ENCODE results near the gene HOXA13.
A peak's percentile ranks its signal among the peaks of the same experiment; 100 is the strongest.

The HOXA13 gene

DNA sequence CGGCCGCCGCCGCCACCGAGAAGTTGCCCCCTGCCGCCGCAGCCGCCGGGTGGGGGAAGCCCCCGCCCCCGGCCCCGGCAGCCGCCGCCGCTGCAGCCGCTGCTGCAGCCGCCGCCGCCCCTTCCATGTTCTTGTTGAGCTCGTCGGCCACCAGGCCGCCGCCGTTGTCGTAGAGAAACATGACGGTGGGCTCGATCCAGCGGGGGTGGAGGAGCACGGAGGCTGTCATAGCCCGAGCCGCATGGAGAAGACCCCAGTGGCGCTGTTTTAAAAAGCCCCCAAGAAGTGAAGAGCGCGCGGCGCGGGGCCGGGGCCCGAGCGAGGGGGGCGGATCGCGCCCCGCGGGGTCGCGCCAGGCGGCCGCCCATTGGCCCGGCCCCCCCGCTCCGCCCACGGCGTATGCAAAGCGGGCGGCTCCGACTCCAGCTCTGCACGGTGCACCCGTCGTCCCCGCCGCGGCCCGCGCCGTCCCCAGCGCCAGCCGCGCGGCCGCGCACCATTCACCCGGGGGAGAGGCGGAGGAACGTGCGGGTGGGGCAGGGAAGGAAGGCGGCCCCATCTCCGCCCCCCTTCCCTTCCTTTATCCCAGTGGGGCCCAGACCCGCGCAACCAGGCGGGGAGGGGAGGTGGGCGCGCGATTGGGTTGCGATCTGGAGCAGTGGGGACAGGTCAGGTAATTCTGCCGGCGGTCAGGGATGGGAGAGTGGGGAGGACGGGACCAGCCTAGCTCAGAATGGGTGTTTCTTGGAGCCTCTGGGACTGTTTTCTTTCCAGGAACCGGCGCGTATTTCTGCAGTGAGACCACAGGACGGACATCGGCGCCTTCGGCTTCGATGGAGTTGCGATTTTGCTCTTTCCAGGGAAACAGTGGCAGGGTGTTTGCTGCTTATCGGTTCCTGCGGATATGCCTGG lies at the start of gene HOXA13:
TSS of gene HOXA13 (minus strand) at position 243 of the 912 bp plus-strand sequence. CDS start at position 229, 14 bp downstream.
- DNase-seq (ENCODE audit: low spot score): peak; percentile 66

DNA sequence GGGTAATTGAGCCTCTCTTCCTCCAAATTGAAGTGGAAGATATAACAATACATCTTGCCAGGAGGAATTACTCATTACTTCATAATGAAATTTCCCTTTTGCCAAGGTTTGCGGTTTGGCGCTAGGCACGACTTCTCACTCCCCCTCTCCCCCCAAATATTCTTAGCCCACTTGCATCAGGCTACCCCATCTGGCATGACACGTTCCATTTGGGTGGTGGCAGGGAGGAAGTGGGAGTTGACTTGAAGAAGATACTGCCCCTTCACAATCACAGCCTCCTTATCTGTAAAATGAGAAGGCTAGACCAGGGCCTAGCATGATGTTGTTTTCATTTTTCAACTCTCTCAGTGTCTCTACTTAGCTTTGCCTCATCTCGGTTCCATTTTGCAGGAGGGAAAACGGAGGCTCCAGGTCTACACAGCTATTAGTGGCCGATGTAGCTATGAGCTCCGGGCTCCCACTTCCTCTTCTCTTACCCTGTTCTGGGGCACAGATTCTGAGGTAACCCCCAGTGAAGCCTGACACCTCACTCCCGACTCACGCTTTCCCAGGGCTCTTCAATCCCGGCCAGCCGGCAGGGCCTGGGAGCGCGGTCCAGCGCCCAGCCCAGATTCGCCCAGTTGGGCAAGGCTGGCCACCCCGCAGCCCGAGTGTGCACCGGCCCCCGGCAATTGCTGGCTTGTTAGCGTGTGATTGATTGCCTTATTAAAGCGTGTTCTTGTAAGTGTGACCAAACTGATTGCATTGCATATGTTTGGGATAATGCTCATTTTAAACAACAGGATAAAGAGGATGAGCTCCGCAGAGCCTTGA lies 49.2 kb upstream of the HOXA13 start:
- DNase-seq (ENCODE audit: low spot score): no peak

DNA sequence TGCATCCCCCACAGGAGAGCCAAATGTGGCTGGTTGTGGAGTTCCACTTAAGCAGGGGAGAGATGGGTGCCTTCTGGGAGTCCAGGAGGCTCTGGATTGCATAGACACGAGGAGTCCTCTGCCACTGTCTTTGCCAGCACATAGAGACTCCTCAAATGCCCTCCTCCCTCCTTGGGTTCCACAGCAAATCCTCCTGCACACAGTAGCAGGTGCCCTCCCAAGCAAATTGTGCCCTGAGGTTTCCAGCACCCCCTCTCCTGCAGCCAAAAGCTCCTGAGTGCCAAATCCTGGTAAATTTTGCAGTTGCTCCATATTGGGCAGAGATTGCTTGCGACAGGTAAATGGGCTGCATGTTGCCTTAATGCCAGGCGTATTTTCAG lies 48.5 kb upstream of the HOXA13 start:
- no peak for DNase-seq (ENCODE audit: low spot score)

DNA sequence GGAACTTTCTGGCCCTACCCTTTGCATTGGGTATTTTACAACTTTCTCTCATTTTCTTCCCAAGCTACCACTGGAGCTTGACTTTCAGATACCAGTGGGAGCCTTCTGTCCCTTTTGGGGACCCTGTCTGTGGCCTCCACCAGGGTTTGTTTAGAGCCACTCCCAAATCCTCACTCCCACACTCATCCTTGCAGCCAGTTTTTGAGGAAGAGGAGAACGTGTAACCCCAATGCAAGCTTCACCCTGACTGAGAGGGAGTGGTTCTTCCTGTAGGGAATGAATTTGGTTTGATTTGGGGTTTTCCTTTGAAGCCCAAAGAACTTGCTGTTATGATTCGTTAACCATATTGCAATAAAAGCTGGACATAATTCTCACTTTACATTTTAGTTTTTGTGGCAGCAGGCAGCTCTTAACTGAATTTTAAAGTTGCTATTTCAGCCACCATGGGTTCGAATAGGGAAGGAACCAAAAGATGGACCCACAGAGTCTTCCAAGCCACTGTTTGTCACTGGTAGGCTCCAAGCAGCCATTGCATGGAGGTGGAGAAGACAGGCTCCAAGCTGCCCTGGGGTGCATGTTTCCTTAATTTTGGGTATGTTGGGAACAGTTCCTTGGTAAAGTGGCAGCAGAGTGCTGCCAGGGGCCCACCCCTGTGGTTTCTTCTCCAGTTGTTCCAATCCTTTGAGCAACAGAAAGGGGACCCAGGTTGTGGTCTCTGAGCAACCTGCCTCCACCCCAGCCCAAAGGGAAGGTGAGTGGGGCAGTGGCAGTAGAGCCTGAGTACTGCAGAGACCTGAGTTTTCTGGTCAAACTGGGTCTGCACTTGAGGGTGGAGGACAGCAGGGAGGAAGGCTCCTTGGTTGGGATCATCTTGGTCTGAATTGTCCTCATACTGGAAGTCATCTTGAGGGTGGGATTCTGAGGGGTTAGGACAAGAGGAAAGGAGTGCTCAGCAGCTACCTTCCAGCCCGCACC lies 47.8 kb upstream of the HOXA13 start:
- no peak for DNase-seq (ENCODE audit: low spot score)

DNA sequence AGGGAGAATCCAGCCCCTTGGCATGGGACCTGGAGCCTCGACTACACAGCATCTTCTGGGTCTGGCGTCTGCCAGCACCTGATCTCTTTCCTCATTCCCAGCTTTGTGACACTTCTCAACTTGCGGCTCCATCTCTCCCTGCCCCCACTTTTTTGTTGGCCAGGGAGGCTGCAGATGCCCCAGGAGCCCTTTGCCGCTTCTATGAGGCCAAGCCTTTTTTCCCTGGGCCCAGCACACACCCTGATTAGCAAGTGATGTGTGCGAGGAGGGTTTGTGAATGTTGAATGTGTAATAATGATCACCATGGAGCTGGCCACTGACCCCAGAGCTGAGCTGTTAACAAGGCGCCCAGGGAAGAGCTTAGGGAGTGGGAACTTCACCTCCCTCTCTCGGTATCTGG lies 47.1 kb upstream of the HOXA13 start:
- no peak for DNase-seq (ENCODE audit: low spot score)

DNA sequence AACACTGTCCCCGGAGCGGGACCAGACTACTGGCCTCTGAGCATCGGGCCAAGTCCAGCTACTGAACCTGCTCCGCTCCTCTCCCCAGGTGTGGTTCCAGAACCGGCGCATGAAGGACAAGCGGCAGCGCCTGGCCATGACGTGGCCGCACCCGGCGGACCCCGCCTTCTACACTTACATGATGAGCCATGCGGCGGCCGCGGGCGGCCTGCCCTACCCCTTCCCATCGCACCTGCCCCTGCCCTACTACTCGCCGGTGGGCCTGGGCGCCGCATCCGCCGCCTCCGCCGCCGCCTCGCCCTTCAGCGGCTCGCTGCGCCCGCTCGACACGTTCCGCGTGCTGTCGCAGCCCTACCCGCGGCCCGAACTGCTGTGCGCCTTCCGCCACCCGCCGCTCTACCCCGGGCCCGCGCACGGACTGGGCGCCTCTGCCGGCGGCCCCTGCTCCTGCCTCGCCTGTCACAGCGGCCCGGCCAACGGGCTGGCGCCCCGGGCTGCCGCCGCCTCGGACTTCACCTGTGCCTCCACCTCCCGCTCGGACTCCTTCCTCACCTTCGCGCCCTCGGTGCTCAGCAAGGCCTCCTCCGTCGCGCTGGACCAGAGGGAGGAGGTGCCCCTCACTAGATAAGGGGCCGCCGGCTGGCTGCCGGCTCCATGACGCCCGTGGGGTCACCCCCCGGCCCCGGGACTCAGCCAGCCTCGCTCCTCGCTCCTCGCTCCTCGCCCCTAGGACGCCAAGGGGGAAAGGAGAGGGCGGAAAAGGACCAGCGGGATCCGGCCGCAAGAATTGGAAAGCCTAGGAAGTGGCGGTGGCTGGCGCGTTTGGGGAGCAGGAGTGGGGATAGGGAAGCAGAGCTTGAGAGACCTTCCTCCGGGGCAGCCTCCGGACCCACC lies 46.2 kb upstream of the HOXA13 start:
- no peak for DNase-seq (ENCODE audit: low spot score)

DNA sequence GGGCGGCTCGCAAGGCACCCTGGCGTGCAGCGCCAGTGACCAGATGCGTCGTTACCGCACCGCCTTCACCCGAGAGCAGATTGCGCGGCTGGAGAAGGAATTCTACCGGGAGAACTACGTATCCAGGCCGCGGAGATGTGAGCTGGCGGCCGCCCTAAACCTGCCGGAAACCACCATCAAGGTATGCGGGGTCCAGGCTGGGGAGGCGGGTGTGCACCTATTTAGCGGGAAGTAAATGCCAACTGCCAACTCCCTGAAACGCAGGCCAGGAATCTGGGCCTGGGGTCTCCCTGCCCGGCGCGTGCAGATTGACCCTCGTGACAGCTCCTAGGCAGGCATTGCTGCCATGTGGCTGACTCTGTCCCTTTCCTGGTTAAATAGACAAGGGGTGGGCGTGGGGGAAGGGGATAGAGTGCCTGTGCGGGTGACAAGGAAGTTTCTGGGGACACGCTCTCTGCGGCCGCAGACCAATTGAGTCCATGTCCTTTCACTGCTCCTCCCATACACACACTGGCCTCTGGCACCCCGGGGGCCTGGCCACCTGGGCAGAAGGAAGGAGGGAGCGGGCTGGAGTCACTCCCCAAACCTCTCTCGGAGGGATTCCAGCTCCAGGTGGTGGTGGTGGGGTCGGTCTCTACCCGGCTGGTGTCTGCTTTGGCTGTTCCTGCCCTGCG lies 45.4 kb upstream of the HOXA13 start:
- DNase-seq (ENCODE audit: low spot score): no peak

DNA sequence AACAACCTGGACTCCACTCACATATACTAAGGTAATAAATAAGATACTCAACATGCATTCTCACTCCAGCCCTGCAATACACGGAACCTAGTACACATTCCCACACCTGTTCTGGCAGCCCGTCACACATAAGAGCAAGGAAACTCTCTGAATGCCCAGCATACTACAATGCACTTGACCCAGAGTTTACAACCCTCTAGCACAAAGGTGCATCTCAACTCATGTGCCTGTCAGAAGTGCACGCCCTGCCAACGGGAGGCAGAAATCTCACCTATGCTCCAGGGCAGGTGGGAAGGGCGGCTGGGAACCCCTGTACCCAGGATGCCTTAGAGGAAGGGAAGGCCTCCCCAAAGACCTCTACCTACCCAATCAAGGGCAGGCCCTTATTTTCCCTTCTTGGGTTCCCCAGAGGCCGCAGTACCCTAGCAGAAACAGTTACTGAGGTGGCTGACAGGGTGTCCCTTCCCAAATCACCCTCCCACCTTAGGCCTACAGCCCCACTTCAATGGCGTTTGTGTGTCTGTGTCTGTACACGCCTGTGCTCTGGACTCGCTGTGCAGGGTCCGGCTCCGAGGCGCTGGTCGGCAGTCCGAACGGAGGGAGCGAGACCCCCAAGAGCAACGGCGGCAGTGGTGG lies 44.7 kb upstream of the HOXA13 start:
- no peak for DNase-seq (ENCODE audit: low spot score)

DNA sequence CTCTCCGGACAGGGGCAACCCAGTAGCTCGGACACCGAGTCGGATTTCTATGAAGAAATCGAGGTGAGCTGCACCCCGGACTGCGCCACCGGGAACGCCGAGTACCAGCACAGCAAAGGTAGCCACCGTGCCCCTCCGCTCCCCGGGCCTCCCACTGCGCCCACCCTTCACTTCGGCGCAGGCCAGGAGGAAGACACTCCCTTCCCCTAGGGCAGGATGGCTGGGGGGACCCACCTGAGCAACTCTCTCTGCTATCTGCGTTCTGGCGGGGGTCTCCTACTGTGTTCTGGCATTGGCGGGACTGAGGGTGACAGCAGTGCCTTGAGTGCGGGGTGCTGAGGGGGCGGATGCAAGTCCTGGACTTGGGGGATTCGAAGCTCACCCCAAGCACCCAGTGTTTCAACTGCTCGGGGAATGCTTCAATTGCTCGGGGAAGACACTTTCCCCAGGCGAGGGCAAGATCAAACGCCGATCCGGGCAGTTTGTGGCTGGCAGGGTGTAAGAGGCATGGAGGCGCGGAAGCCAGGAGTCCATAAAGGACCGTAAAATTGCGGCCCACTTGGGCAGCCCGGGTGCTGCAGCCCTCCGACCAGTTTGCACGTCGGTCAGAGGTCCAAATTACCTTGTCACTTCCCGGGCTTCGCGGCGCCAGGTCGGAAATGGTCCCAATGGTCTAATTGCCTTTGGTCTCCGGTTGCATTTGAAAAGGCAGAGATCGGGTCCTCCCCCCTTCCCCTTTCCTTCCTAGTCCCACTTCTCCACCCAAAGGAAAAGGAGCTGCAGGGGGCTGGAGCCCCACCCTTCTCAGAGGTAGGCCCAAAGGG lies 43.7 kb upstream of the HOXA13 start:
- DNase-seq (ENCODE audit: low spot score): no peak

DNA sequence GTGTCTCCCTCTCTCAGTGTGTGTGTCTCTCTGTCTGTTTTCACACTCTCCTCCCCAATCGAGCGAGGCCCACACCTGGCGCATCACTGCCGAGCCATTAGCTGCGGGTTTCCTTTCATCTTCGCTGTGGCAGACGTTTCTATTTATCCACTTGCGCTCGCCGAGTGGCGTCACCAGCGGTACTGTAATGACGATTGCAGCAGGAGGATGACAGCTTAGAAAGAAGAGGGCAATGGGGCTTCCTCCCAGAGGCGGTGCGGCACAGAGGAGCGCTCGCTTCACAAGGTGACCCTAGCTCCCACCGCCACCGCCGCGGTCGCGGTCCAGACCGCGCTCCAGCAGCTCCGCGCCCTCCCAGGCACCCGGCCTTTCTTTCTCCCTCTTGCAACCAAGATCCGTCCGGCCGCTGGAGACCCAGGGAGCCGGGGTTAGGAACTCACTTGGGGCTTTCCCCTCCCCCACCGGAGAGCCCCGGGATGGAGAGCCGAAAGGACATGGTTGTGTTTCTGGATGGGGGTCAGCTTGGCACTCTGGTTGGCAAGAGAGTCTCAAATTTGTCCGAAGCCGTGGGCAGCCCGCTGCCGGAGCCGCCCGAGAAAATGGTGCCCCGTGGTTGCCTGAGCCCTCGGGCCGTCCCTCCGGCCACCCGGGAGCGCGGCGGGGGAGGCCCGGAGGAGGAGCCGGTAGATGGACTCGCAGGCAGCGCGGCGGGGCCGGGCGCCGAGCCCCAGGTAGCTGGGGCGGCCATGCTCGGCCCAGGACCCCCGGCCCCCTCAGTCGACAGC lies 42.9 kb upstream of the HOXA13 start, which contains the start of gene EVX1:
TSS of gene EVX1 (plus strand) at position 248 of the 785 bp plus-strand sequence. CDS start at position 477, 229 bp downstream.
- DNase-seq (ENCODE audit: low spot score): no peak

DNA sequence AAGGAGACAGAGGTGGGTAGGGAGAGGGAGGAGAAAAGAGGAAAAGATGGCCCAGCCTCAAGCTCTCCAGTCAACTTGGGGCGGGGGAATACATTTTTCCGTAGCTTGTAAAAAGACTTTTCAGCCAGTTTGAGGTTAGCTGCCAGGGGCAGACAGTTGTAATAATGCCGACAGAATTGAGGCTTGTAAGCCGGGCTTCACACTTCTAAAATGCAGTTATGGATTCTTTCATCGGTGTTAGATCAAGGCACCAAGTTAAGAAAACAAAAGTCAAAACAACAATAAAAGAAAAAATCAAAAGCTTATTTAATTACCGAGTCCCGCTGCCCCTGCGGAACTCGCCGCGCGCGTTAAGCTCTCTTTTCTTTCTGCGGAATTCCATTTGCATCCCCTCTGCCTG lies 42.3 kb upstream of the HOXA13 start:
- no peak for DNase-seq (ENCODE audit: low spot score)

DNA sequence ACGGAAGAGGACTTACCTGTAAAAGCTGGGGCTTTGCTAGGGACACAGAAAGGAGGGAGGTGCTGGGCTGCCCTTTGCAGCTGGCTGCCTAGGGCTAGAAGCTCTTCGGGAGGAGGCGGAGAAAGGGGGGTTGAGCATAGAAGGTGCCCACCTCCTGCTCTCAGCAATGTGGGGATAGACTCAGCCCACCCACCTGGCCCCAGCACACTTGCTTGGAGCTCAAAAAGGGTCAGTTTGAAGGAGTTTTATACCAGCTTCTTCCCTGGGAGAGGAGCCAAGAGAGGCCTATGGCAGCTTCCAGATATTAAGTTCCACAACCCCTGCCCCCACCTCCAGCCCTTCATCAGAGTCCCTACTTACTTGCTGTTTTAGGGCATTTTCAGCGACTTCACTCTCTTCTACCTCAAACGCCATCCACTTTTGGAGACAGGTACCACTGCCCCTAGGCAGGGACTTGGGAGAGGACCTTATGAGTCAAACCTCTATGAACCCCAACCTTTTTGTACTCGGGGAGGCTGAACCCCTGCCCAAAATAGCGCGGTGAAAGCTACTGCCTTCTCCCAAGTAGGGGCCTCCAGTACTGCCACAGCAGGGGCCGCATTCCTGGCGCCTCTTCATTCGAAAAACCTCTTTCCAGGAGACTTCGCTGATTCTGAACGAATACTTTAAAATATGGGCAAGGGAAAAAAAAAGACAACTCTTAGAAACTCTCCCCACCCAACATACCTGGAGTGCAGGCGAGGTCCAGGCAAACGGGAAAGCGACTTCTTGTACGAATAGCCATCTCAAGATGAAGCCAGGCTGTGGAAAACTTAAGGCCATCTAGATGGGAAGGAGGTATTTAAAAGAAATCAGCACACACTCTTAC lies 41.5 kb upstream of the HOXA13 start:
- no peak for DNase-seq (ENCODE audit: low spot score)

DNA sequence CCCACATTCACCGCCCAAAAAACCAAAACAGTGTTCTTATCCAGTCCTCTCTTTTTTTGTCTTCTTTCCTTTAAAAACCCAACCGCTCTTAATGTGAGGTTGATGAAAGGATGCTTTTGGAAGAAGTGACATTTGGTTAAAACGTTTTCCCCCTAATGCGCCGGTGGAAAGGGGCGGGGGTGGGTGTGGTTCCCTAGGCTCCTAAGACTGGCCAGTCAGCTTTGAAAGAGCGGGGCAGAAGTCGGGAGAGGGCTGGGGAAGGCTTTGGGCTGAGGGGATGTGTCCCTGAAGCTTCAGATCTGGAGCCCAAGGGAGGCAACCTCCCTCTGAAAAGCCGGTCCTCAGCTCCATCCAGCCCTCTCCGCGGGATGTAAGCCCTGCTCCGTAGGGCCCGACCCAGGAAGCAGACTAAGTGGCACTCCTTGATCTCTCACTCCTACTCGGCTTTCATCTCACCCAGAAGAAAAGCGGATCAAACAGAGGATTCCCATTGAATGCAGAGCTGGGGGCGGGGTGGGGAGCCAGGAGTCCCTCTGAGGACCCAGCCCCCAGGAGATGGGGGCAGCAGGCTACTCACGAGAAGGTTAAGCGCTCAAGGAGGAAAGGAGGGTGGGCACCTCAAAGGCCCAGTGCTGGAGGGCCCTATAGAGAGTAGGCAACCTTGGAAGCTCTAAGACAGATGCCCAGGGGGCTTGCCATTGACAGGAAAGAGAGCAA lies 40.3 kb upstream of the HOXA13 start:
- DNase-seq (ENCODE audit: low spot score): no peak

DNA sequence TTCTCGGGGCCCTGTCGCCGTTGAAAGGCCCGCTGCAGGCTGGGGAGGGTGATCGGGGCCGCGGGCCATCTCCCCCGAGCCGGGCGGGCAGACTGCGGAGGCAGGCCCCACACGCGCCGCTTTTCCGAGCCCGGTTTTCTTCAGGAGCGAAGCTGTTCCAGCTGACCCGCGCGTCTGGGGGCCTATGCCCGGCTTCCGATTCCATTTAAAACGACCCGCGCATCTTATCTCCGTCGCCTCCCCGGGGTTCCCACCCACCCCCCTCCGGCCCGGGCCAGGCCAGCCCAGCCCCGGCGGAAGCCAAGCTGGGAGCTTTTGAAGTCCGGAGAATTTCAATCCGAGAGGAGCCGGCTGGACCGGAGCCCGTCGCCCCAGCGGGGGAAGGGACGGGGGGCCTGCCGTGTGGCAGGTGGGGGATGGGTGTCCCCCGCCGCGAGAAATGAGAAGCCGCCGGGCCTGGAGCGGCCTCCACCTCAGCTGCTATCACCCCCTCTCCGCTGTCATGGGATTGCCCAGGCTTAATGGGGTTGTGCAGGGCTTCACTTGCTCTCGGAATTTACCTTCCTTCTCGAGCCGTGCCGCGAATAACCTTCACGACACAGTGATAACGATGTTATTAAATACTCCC lies 39.6 kb upstream of the HOXA13 start:
- no peak for DNase-seq (ENCODE audit: low spot score)

DNA sequence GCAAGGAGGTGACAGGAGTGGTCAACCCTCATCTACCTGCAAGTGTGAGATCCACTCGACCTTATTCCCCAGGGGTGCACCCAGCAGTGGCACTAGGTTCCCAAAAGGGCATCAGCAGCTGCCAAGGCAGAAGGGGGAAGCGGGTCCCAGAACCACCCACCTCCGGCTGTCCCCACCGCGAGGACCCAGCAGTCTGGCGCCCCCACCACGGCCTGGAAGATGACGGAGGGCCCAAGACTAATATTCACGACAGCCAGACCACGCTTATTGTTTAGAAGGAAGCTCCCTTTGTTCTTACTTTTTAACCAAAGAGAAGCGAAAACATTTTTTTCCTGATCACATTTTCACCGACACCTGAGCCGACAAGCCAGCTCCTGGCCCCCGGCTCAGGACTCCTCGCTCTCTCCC lies 39.1 kb upstream of the HOXA13 start:
- DNase-seq (ENCODE audit: low spot score): no peak
